Measurements from ENCODE around the gene USP32.

DNA sequence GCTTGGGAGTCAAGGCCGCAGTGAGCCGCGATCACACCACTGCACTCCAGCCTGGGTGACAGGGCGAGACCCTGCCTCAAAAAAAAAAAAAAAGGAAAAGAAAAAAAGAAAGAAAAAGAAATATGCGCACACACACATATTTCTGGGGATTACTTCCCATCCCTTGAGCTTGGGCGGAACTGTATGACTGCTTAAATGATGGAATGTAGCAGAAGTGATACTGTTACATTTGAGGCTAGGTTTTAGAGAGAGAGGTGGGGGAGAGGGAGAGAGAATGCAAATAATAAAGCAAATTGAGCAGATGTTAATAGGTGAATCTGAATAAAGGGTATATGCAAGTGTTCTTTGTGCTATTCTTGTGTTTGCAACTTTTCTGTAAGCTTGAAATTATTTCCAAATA lies 12.0 kb upstream of the USP32 start:
- TF ChIP-seq, protein P1, sequence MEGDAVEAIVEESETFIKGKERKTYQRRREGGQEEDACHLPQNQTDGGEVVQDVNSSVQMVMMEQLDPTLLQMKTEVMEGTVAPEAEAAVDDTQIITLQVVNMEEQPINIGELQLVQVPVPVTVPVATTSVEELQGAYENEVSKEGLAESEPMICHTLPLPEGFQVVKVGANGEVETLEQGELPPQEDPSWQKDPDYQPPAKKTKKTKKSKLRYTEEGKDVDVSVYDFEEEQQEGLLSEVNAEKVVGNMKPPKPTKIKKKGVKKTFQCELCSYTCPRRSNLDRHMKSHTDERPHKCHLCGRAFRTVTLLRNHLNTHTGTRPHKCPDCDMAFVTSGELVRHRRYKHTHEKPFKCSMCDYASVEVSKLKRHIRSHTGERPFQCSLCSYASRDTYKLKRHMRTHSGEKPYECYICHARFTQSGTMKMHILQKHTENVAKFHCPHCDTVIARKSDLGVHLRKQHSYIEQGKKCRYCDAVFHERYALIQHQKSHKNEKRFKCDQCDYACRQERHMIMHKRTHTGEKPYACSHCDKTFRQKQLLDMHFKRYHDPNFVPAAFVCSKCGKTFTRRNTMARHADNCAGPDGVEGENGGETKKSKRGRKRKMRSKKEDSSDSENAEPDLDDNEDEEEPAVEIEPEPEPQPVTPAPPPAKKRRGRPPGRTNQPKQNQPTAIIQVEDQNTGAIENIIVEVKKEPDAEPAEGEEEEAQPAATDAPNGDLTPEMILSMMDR (conservative IDR thresholded peaks at IDR 0.05), result no peak
- TF ChIP-seq EZH2 (IDR thresholded peaks at IDR 0.05; ENCODE audit: low read depth), result no peak
